ENCODE results near the gene PREP.

GRCh38 chr6:105317607-105318533 is 85.0 kb downstream of the PREP start:
- TF ChIP-seq POLR2A (IDR thresholded peaks at IDR 0.05; ENCODE audit: low read depth, low read length) (no peak), POLR2AphosphoS5 (IDR thresholded peaks at IDR 0.05; ENCODE audit: low read depth, low read length) (no peak), TAF1 (IDR thresholded peaks at IDR 0.05; ENCODE audit: low read depth, low read length) (no peak), POU2F2 (IDR thresholded peaks at IDR 0.05; ENCODE audit: low read depth, low read length) (no peak)
